OCI-M2 (cell line): ENCODE data around the gene RGS4.

Experiments used
- DNase-seq: peaks from one replicate; lab custom pipeline; 2025; ENCODE audit not compliant: unreplicated experiment; lab: John Stamatoyannopoulos, UW

RGS4 gene

GRCh38 chr1:163094589-163094988 lies 25.4 kb downstream of the RGS4 start:
- DNase-seq = no peak

GRCh38 chr1:163095213-163095612 lies 26.1 kb downstream of the RGS4 start:
- no peak for DNase-seq

- DNase-seq = no peak
Observed at GRCh38 chr1:163102590-163102989, 33.4 kb downstream of the RGS4 start.

GRCh38 chr1:163104385-163105099 lies 35.4 kb downstream of the RGS4 start:
- DNase-seq = no peak

- no peak for DNase-seq
Observed at GRCh38 chr1:163106364-163106987, 37.3 kb downstream of the RGS4 start.

GRCh38 chr1:163107655-163108054 lies 38.5 kb downstream of the RGS4 start:
- DNase-seq = no peak

GRCh38 chr1:163115887-163116286 lies 46.7 kb downstream of the RGS4 start:
- no peak for DNase-seq

- DNase-seq = no peak
Observed at GRCh38 chr1:163119707-163120106, 50.5 kb downstream of the RGS4 start.

GRCh38 chr1:163120372-163120771 lies 51.2 kb downstream of the RGS4 start:
- no peak for DNase-seq

- no peak for DNase-seq
Observed at GRCh38 chr1:163124812-163125211, 55.7 kb downstream of the RGS4 start.
